Activated naive CD8-positive, alpha-beta T cell treated with anti-CD3 and anti-CD28 coated beads, Interleukin-2, amount 10 ng/mL, durations not matched to agents 7 days and 5 days (primary cell): Measurements from ENCODE around the gene ARL5A. TPM values are rescaled to one million over a fixed set of nuclear protein-coding genes. Genes with fewer than 3 reads are reported as not detected.
A peak's percentile ranks its signal among the peaks of the same experiment; 100 is the strongest.

ENCODE experiments used
- ATAC-seq: fragments of 150-1000 bp; cut with Tn5 transposase; one replicate; pipeline ENCODE4 v1.10.0; 2021; ENCODE audit warnings: low read depth, moderate library complexity
- POLR2A ChIA-PET: fragments of 350-600 bp; sonication (Branson Sonifier 250); formaldehyde crosslinking; loops from one replicate; lab custom pipeline; 2021; ENCODE audit warnings: antibody characterized with exemption; lab: Charles Lee
- DNase-seq: peaks from one replicate; pipeline ENCODE4 v3.0.0; 2021
- H3K27ac Mint-ChIP-seq: one replicate; pipeline ENCODE4 v1.8.0; 2022; ENCODE audit warnings: mild to moderate bottlenecking, mixed read lengths
- H3K27me3 Mint-ChIP-seq: one replicate; pipeline ENCODE4 v1.8.0; 2022; ENCODE audit warnings: mild to moderate bottlenecking, moderate library complexity, mixed read lengths
- H3K36me3 Mint-ChIP-seq: one replicate; pipeline ENCODE4 v1.8.0; 2021; ENCODE audit warnings: mild to moderate bottlenecking, mixed read lengths
- H3K4me1 Mint-ChIP-seq: one replicate; pipeline ENCODE4 v1.8.0; 2021; ENCODE audit warnings: mixed read lengths
- H3K4me3 Mint-ChIP-seq: one replicate; pipeline ENCODE4 v1.8.0; 2022; ENCODE audit warnings: mild to moderate bottlenecking, moderate library complexity, mixed read lengths
- H3K9me3 Mint-ChIP-seq: one replicate; pipeline ENCODE4 v1.8.0; 2021; ENCODE audit warnings: mixed read lengths
- total RNA-seq, 2 experiments: library from RNA; stranded (reverse); gene quantifications; one replicate each; pipeline ENCODE4 v1.2.3, GENCODE V29; 2021

Gene ARL5A
- total RNA-seq, 2 experiments from 2014 or later = 41.6 to 44.8 TPM

DNA sequence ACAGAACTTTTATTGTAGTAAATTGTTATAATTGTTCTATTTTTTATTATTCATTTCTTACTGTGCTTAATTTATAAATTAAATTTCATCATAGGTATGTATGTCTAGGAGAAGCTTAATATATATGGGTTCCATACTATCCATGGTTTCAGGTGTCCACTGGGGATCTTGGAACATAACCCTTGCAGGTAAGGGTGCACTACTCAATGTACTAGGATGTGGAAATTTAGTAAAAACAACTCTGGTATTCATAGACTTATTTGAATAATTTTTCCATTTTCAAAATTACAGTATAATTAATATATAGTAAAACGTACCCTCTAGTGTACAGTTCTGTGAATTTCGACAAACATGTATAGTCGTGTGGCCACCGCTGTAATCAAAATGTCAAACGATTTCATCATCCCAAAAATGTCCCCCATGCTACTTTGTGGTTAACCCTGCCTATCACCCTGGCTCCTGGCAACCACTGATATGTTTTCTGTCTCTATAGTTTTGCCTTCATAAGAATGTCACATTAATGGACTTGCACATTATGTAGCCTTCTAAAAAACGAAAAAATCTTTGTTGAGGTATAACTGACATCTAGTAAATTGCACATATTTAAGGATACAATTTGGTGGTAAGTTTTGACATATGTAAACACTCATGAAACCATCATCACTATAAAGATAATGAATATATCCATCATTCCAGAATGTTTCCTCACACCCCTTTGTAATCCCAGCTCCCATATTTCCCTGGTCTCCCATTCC is 45.7 kb downstream of the ARL5A start:
- Mint-ChIP-seq H3K27ac (no peak overlapping the region), H3K9me3 (peaks cover 3% of the 10 kb centered on the region), H3K4me1 (peaks cover 3% of the 10 kb centered on the region), H3K36me3 (peaks cover 32% of the 10 kb centered on the region), H3K4me3 (no peak overlapping the region), H3K27me3 (no peaks in the 10 kb centered on the region)
- POLR2A ChIA-PET = no interaction called here
- no peak for ATAC-seq
- DNase-seq = no peak

DNA sequence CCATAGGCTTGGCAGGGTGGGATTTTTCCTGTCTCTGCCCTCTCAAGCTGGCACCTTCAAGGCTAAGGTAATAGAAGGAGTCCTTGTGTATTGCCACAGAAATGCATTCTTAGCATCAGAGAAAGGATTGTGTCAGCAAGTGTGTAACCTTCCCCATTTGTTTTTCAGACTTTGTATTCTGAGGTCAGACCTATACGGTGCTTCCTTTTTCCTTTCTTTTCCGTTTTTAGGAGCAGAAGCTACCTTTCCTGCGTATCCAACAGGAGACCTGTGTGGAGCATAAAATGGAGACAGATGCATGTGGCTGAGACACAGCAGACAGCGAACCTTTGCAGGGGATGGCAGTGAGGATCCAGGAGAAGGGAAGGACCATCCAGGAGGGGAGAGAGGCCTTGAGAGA is 46.6 kb downstream of the ARL5A start:
- no peaks in the 10 kb centered on the region for H3K27me3 Mint-ChIP-seq
- ATAC-seq = no peak
- no peak overlapping the region for H3K4me3 Mint-ChIP-seq
- H3K9me3 Mint-ChIP-seq = peaks cover 3% of the 10 kb centered on the region
- DNase-seq = no peak
- no peak overlapping the region for H3K27ac Mint-ChIP-seq
- peaks cover 37% of the 10 kb centered on the region for H3K36me3 Mint-ChIP-seq
- H3K4me1 Mint-ChIP-seq = peaks cover 3% of the 10 kb centered on the region
- POLR2A ChIA-PET = no interaction called here

DNA sequence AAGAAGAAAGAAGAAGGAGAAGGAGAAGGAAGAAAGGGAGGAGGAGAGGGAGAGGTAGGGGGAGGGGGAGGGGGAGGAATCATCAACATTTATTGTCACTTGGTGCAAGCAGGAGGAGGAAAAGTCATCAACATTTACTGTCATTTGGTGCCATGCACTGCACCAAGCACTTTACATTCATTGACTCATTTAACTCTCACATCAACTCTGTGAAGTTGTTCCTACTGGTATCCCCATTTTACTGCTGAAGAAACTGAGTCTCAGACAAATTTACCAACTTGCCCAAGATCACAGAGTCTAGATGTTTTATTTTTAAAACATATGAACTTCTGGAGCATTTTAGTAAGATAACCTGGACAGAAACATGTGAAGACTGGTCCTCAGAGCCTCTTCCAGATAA is 47.3 kb downstream of the ARL5A start:
- no peak for ATAC-seq
- peaks cover 3% of the 10 kb centered on the region for H3K4me1 Mint-ChIP-seq

DNA sequence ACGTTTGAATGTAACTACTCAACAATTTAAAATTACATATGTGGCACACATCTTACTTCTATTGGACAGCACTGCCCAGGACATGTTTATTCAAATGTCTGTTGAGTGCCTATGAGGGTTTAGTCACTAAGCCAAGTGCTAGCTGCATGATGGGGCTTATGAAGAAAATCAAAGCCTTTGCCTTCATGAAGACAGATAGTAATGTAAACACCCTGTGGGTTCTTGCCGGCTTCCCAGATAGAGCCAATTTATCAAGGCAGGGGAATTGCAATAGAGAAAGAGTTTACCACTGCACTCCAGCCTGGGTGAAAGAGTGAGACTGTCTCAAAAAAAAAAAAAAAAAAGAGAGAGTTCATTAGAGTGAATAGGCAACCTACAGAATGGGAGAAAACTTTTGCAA is 50.3 kb downstream of the ARL5A start:
- Mint-ChIP-seq H3K4me3 (no peak overlapping the region), H3K27ac (no peak overlapping the region), H3K4me1 (peaks cover under 1% of the 10 kb centered on the region), H3K27me3 (no peaks in the 10 kb centered on the region), H3K9me3 (peaks cover 3% of the 10 kb centered on the region), H3K36me3 (peaks cover 37% of the 10 kb centered on the region)
- POLR2A ChIA-PET = no interaction called here
- DNase-seq (no peak), ATAC-seq (no peak)

More for the DNA sequence above, 47.3 kb downstream of the ARL5A start:
- H3K27ac Mint-ChIP-seq = peak overlapping the region; percentile 70
- H3K9me3 Mint-ChIP-seq = peaks cover 3% of the 10 kb centered on the region
- no peak for DNase-seq
- peaks cover 42% of the 10 kb centered on the region for H3K36me3 Mint-ChIP-seq
- no peaks in the 10 kb centered on the region for H3K27me3 Mint-ChIP-seq
- POLR2A ChIA-PET = no interaction called here
- no peak overlapping the region for H3K4me3 Mint-ChIP-seq

DNA sequence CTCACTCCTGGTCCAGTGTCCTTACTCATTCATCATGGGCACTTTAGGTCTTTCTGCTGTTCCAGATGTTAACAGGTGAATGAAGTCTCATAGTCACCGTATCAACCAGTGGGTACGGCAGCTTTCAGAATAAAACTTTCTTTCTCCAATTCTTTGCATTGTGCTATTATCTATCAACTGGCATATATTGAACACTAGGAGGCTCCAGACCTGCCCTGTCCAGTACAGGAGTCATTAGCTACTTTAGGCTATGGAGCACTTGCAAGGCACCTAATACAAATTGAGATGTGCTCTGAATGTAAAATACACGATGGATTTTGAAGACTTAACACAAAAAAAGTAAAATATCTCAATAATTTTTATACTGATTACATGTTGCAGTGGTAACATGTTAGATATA is 50.7 kb downstream of the ARL5A start:
- POLR2A ChIA-PET = no interaction called here
- DNase-seq (no peak), ATAC-seq (no peak)
- H3K4me3 Mint-ChIP-seq = no peak overlapping the region
- no peaks in the 10 kb centered on the region for H3K27me3 Mint-ChIP-seq
- H3K4me1 Mint-ChIP-seq = no peaks in the 10 kb centered on the region
- peaks cover 3% of the 10 kb centered on the region for H3K9me3 Mint-ChIP-seq
- H3K27ac Mint-ChIP-seq = no peak overlapping the region
- peaks cover 35% of the 10 kb centered on the region for H3K36me3 Mint-ChIP-seq

DNA sequence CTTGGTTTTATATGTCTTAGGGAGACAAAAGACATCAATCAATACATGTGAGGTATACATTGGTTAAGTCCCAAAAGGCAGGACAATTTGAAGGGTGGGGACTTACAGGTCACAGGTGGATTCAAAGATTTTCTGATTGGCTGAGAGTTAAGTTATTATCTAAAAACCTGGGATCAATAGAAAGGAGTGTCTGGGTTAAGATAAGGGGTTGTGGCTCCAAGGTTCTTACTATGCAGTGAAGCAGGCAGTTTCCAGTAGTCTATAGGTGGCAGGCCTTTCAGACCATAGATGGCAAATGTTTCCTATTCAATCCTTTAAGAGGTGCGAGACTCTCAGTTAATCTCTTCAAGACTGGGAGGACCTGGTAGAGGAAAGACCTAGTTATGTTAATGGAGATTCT is 51.9 kb downstream of the ARL5A start:
- POLR2A ChIA-PET = no interaction called here
- ATAC-seq (no peak), DNase-seq (no peak)
- no peak overlapping the region for H3K4me3 Mint-ChIP-seq
- no peaks in the 10 kb centered on the region for H3K27me3 Mint-ChIP-seq
- no peaks in the 10 kb centered on the region for H3K4me1 Mint-ChIP-seq
- peaks cover 3% of the 10 kb centered on the region for H3K9me3 Mint-ChIP-seq
- peaks cover 35% of the 10 kb centered on the region for H3K36me3 Mint-ChIP-seq
- H3K27ac Mint-ChIP-seq = no peak overlapping the region

DNA sequence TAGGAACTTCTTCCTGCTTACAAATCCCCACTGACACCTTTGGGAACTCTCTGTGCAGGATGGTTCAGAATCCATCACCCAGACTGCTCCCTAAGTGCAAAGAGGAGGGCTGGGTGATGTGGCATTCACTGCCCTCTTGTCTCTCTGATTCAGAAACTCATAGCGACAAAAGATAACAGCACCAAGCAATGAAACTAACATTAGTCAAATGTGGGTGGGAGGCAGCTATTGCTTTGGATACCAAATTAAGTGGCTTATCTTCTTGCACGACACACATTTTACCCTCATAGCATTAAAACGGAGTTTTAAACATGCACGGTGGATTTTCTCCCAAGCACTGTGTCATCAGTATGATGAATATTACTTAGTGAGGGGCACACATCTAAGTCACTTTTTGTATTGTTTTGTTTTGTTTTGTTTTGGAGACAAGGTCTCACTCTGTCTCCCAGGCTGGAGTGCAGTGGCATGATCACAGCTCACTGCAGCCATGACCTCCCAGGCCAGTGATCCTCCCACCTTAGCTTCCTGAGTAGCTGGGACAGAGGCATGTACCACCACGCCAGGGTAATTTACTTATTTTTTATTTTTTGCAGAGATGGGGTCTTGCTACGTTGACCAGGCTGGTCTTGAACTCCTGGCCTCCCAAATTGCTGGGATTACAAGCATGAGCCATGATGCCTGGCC is 53.0 kb downstream of the ARL5A start:
- peaks cover 34% of the 10 kb centered on the region for H3K36me3 Mint-ChIP-seq
- H3K27ac Mint-ChIP-seq = no peak overlapping the region
- POLR2A ChIA-PET = no interaction called here
- DNase-seq (no peak), ATAC-seq (no peak)
- H3K4me3 Mint-ChIP-seq = no peak overlapping the region
- H3K27me3 Mint-ChIP-seq = no peaks in the 10 kb centered on the region
- H3K4me1 Mint-ChIP-seq = no peaks in the 10 kb centered on the region
- H3K9me3 Mint-ChIP-seq = peaks cover 3% of the 10 kb centered on the region

DNA sequence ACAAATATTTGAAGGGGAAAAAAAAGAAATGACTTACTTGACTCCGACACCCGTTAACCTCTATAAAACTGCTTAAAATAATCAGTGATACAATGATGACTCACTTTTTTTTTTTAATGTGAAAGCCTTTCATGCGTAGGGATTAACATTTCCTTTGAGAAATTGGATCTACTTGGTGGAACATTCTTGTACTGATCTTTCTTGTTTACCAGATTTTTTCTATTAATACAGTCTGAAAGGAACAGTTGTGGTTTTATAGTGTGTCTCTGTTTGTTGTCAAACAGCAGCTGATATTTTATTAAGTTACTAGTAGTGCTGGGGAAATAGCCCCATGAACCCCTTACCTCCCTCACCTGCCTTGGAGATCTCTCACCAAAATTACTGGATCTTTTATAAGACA is 53.7 kb downstream of the ARL5A start:
- Mint-ChIP-seq H3K4me3 (no peak overlapping the region), H3K4me1 (no peaks in the 10 kb centered on the region), H3K27ac (no peak overlapping the region), H3K27me3 (no peaks in the 10 kb centered on the region), H3K9me3 (peaks cover 3% of the 10 kb centered on the region), H3K36me3 (peaks cover 28% of the 10 kb centered on the region)
- ATAC-seq (no peak), DNase-seq (no peak)
- POLR2A ChIA-PET = no interaction called here

DNA sequence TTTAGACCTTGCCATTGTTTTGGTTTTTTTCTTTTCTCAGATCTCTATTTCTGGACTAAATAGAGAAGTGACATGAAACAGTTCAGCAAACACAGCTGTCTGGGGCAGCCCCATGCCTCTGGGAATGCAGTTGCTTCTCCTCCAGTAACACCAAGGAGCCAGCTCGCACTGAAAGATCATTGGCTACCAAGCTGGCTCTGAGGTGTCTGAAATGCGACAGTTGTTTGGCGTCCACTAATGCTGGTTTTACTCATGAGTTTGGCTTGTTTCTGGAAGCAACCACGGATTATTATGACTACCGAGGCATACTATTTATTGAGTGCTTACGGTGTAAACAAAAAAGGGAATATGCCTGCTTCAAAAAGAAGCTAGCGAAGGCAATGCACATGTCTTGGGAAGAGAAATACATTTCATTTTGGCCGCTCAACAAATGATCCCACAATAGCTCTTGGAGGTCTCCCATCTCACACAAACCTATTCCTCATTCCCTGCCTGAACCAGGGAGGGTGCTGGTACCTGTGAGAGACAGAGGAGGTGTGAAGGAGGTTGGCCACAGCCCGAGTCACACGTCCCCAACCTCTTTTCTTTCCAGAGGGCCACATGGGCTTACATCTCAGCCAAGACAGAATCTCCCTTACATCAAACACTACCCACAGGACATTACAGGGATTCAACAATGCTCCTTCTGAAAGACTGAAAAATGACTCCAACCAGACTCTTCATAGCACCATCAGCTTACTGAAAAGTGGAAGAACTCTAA is 56.4 kb downstream of the ARL5A start:
- DNase-seq (no peak), ATAC-seq (no peak)
- Mint-ChIP-seq H3K36me3 (peaks cover 13% of the 10 kb centered on the region), H3K27ac (no peak overlapping the region), H3K9me3 (no peaks in the 10 kb centered on the region), H3K4me3 (no peak overlapping the region), H3K4me1 (no peaks in the 10 kb centered on the region), H3K27me3 (no peaks in the 10 kb centered on the region)
- POLR2A ChIA-PET = no interaction called here

DNA sequence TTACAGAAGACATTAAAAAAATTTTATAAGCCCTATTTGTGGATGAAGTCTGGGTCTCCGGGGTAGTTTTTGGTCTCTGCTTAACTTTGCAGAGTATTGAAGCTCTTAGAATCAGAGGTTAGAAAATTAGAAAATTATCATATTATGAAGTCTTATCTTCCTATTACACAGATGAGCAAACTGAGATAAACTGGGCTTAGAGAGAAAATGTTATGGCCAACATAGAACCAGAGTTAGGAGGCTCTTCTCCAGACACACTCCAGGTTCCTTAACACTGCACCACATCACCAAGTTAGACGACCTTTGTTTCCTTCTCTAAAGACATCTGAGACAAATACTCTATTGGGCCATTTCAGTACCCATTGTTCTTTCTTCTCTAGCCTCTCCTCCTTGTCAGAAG is 57.2 kb downstream of the ARL5A start:
- Mint-ChIP-seq H3K27ac (no peak overlapping the region), H3K36me3 (peaks cover 5% of the 10 kb centered on the region), H3K4me3 (no peak overlapping the region), H3K27me3 (no peaks in the 10 kb centered on the region), H3K9me3 (no peaks in the 10 kb centered on the region), H3K4me1 (peaks cover 3% of the 10 kb centered on the region)
- ATAC-seq (no peak), DNase-seq (no peak)
- POLR2A ChIA-PET = no interaction called here

DNA sequence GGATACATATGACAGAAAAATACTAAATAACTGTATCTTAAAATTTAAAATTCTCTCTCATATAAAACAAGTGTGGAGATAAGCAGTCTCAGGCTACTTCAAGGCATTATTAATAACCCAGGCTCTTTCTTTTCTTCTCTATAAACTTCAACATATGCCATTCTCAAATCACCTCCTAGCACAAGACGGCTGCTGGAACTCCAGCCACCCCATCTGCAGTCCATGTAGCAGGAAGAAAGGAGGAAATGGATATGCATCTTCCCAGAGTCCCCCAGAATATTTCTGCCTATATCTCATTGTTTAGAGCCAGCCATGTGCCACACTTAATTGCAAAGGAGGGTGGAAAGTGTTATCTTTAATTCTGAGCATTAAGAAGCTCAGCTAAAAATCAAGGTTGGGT is 58.6 kb downstream of the ARL5A start:
- H3K4me3 Mint-ChIP-seq = no peak overlapping the region
- ATAC-seq = no peak
- POLR2A ChIA-PET = no interaction called here
- H3K9me3 Mint-ChIP-seq = no peaks in the 10 kb centered on the region
- H3K36me3 Mint-ChIP-seq = peaks cover 2% of the 10 kb centered on the region
- no peak overlapping the region for H3K27ac Mint-ChIP-seq
- no peaks in the 10 kb centered on the region for H3K27me3 Mint-ChIP-seq
- peaks cover 7% of the 10 kb centered on the region for H3K4me1 Mint-ChIP-seq
- no peak for DNase-seq

DNA sequence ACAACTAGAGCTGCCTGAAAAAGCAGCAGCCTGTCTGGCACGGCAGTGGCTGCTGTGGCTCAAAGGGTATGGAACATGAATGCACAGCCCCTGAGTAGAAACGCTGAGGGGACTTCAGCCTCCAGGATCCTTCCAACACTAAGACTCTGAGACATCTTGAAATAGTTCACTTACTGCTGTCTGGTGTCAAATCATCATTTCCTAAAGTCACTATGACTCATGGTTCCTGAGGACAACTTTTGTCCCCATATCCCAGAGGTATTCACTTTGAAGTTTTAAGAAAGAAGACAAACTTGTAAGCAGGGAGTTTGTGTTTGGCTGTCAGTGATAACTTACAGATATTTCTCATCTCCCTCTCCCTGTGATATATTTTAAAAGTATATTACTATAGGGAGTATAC is 60.7 kb downstream of the ARL5A start:
- no peak for ATAC-seq
- POLR2A ChIA-PET = no interaction called here
- Mint-ChIP-seq H3K9me3 (no peaks in the 10 kb centered on the region), H3K36me3 (peaks cover 2% of the 10 kb centered on the region), H3K4me3 (no peak overlapping the region), H3K27me3 (no peaks in the 10 kb centered on the region), H3K4me1 (peaks cover 7% of the 10 kb centered on the region), H3K27ac (no peak overlapping the region)
- DNase-seq = no peak

DNA sequence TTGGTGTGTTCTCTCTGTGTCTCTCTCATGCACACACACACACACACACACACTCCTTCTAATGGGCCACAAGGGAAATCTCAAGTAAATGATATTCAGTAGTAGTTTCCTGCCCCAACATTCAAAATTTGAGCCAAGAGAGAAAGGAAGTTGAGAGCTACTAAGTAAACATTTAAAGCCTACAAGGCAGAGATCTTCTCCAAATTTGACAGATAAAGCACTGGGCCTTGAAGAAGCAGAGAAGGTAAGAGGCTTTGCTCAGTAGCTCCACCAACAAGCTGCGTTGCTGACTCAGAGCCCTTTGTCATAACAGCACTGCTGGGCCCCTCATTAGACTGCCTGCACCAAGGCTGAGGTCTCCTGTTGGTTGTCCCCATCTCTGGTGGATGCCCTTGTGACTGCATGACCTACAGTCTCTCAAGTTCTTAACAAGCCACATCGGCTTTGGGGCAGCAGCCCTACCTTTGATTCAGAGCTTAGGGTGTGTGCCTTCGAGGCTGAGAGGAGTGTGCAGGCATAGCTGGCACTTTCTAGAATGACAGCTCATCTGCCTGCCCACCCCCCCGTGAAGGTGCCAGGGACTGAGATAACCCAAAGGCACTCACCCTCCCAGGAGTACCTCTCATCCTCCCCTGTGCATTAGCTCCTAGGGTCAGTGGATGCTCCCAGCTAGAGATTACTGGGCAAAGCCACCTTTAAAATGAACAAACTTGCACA is 61.6 kb downstream of the ARL5A start:
- H3K9me3 Mint-ChIP-seq = no peaks in the 10 kb centered on the region
- no peak overlapping the region for H3K27ac Mint-ChIP-seq
- H3K36me3 Mint-ChIP-seq = peaks cover 2% of the 10 kb centered on the region
- H3K27me3 Mint-ChIP-seq = no peaks in the 10 kb centered on the region
- ATAC-seq = no peak
- no peak overlapping the region for H3K4me3 Mint-ChIP-seq
- DNase-seq = no peak
- H3K4me1 Mint-ChIP-seq = peaks cover 7% of the 10 kb centered on the region
- POLR2A ChIA-PET = no interaction called here
